Measurements from ENCODE around the gene ASPDH.

- TF ChIP-seq EZH2 (IDR thresholded peaks at IDR 0.05; ENCODE audit: insufficient read depth, low read length) (no peak), CTCF (IDR thresholded peaks at IDR 0.05; ENCODE audit: insufficient read depth, low read depth, low read length) (no peak)
Observed at GRCh38 chr19:50462970-50463369, 50.7 kb downstream of the ASPDH start.

Data from astrocyte (in vitro differentiated cells and primary cell).